AG09319 (cell line): ENCODE measurements around the gene PGM2.

Experiments
- DNase-seq: peaks from one replicate; pipeline ENCODE4 v3.0.0-alpha.2; 2010; ENCODE audit warnings: low read depth; ENCODE audit errors: extremely low read depth
- TF ChIP-seq, protein P1 (sequence below): IDR thresholded peaks from 2 replicates; pipeline ENCODE4 v1.5.1; 2011; ENCODE audit warnings: low read depth, mild to moderate bottlenecking, inconsistent platforms, low read length, moderate library complexity

PGM2 gene

GRCh38 chr4:37802068-37802666, 24.3 kb upstream of the PGM2 start:
- TF ChIP-seq, protein P1, sequence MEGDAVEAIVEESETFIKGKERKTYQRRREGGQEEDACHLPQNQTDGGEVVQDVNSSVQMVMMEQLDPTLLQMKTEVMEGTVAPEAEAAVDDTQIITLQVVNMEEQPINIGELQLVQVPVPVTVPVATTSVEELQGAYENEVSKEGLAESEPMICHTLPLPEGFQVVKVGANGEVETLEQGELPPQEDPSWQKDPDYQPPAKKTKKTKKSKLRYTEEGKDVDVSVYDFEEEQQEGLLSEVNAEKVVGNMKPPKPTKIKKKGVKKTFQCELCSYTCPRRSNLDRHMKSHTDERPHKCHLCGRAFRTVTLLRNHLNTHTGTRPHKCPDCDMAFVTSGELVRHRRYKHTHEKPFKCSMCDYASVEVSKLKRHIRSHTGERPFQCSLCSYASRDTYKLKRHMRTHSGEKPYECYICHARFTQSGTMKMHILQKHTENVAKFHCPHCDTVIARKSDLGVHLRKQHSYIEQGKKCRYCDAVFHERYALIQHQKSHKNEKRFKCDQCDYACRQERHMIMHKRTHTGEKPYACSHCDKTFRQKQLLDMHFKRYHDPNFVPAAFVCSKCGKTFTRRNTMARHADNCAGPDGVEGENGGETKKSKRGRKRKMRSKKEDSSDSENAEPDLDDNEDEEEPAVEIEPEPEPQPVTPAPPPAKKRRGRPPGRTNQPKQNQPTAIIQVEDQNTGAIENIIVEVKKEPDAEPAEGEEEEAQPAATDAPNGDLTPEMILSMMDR: peak; percentile 63
- peak; percentile 27 for DNase-seq

- DNase-seq: no peak
- TF ChIP-seq, protein P1: peak; percentile 48
These were observed 23.0 kb upstream of the PGM2 start for GRCh38 chr4:37803348-37803973.

GRCh38 chr4:37805091-37805490, 21.4 kb upstream of the PGM2 start:
- DNase-seq: no peak
- TF ChIP-seq, protein P1: no peak

DNA sequence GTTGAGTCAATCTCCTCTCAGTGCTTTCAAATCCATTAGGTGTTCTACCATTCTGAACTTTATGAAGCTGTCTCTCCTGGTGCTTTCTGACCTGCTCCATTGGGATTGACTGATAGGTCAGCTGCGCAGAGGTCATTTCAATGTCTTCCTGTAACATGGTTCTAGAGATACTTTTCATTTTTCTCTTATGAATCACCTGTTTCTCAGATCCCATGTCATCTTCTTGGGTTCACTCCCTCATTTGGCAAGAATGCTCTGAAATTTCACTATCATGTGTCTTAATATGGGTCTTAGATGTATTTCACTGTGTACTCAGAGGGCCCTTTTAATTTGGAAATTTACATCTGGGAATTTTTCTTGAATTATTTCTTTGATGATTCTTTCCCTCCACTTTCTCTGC, 13.8 kb upstream of the PGM2 start:
- no peak for DNase-seq
- TF ChIP-seq, protein P1: no peak

GRCh38 chr4:37815591-37815990, 10.9 kb upstream of the PGM2 start:
- TF ChIP-seq, protein P1: no peak
- no peak for DNase-seq

DNA sequence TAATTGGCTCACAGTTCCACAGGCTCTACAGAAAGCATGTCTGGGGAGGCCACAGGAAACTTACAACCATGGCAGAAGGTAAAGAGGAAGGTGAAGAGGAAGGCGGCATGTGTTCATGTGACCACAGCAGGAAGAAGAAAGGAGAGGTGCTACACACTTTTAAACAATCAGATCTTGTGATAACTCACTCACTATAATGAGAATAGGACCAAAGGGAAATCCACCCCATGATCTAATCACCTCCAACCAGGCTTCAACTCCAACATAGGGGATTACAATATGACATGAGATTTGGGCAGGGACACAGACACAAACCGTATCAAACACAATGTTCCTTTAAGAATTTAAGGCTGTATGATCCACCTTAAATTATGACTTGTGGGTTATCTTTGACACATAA, 10.5 kb upstream of the PGM2 start:
- TF ChIP-seq, protein P1: no peak
- DNase-seq: no peak

- no peak for DNase-seq
- TF ChIP-seq, protein P1: no peak
These were observed 9.8 kb upstream of the PGM2 start for GRCh38 chr4:37816719-37817118.
